Spleen (tissue), 11 donors: Measurements from ENCODE around the gene CA10. TPM values are rescaled to one million over a fixed set of nuclear protein-coding genes. Genes with fewer than 3 reads are reported as not detected.

Source experiments
- DNase-seq: peaks from one replicate; pipeline ENCODE4 v3.0.0-alpha.2; 2020
- H3K27ac ChIP-seq, 8 donors: fragments of 200-600 bp; sonication (generic) in 7 of 8; 1 replicate in 4 of 8; 2 replicates in 4 of 8; pipeline versions ENCODE4 v1.5.0 to v1.8.0; 2016 to 2021; ENCODE audit warnings: inconsistent platforms in 4 of 8, mild to moderate bottlenecking in 4 of 8, moderate library complexity in 1 of 8
- H3K27me3 ChIP-seq, 7 donors: fragments of 200-600 bp; sonication (generic) in 6 of 7; replicated peaks in 1 of 7; 1 replicate in 4 of 7; 2 replicates in 3 of 7; pipeline versions ENCODE4 v1.5.0 to v1.8.0; 2016 to 2021; ENCODE audit warnings: inconsistent platforms in 3 of 7, mild to moderate bottlenecking in 1 of 7
- H3K36me3 ChIP-seq, 6 donors: fragments of 200-600 bp; sonication (generic) in 5 of 6; 1 replicate in 4 of 6; 2 replicates in 2 of 6; pipeline versions ENCODE4 v1.5.0 to v1.8.0; 2016 to 2021; ENCODE audit warnings: inconsistent platforms in 2 of 6
- H3K4me1 ChIP-seq, 6 donors: fragments of 200-600 bp; sonication (generic) in 5 of 6; 1 replicate in 3 of 6; 2 replicates in 3 of 6; pipeline versions ENCODE4 v1.5.0 to v1.8.0; 2016 to 2021; ENCODE audit warnings: inconsistent platforms in 3 of 6
- H3K4me3 ChIP-seq, 8 donors: fragments of 200-600 bp; sonication (generic) in 7 of 8; 1 replicate in 4 of 8; 2 replicates in 4 of 8; pipeline versions ENCODE4 v1.5.0 to v1.8.0; 2016 to 2021; ENCODE audit warnings: inconsistent platforms in 4 of 8, mild to moderate bottlenecking in 4 of 8, moderate library complexity in 2 of 8
- H3K9me3 ChIP-seq, 8 donors: fragments of 200-600 bp; sonication (generic) in 7 of 8; 1 replicate in 4 of 8; 2 replicates in 4 of 8; pipeline versions ENCODE4 v1.5.0 to v1.8.0; 2016 to 2021; ENCODE audit warnings: inconsistent platforms in 4 of 8
- CTCF ChIP-seq, 11 experiments: fragments of 200-600 bp in 7 of 11; fragments of 450-650 bp in 4 of 11; sonication (generic) in 4 of 11; IDR thresholded peaks in 8 of 11; conservative IDR thresholded peaks in 3 of 11; 1 replicate in 7 of 11; 2 replicates in 4 of 11; pipeline versions ENCODE4 v1.4.0 to v1.8.0; 2016 to 2021; ENCODE audit warnings: antibody characterized with exemption in 11 of 11, inconsistent platforms in 4 of 11, mild to moderate bottlenecking in 1 of 11
- POLR2A ChIP-seq, 3 donors: fragments of 450-650 bp; IDR thresholded peaks; one replicate each; pipeline ENCODE4 v1.5.1; 2017; ENCODE audit warnings: antibody characterized with exemption in 3 of 3, mild to moderate bottlenecking in 1 of 3
- POLR2AphosphoS5 ChIP-seq, 3 donors: sonication (generic); formaldehyde crosslinking; IDR thresholded peaks; one replicate each; pipeline ENCODE4 v1.5.1; 2017; ENCODE audit warnings: antibody characterized with exemption in 3 of 3
- WGBS, 5 donors: extraction: QIAGEN DNeasy Blood & Tissue Kit in 3 of 5; methylation state at CpG; one replicate each; pipeline versions ENCODE4 v1.1.5 to v1.1.7; 2013 to 2018; 5-methylcytosine and 5-hydroxymethylcytosine counted together
- intact Hi-C: fragments of 100-400 bp; cut with DNase I; formaldehyde crosslinking; loops from one replicate; pipeline ENCODE4 v1.15.0; 2023; ENCODE audit warnings: low total_unique reads
- polyA plus RNA-seq, 3 donors: library from polyadenylated mRNA; stranded (reverse); fragments of 200-250 nt; gene quantifications; one replicate each; pipeline ENCODE4 v1.2.1, GENCODE V29; 2013
- total RNA-seq, 7 donors: library from RNA; depleted of rRNA in 3 of 7; stranded (reverse); fragments of >200 nt in 3 of 7; fragmentation: NEBNext Ultra II Directional in 4 of 7; extraction: Animal tissue kit (Norgen Biotek cat#: 25700) in 4 of 7; gene quantifications; one replicate each; pipeline versions ENCODE4 v1.1.0 to v1.2.1, GENCODE V29; 2016 to 2021
- donor health status: healthy with polysubstance abuse.
- donor health status: DM: no; HTN: no; CAD: no; lungs with moderate emphysema.
- donor health status: DM: no; HTN: no; CAD: no.
- donor health status: Bipolar disorder and iron deficiency.
- donor health status: healthy.
- donor health status: DM: no; HTN: no; CAD: no.
- donor health status: DM: yes; HTN: yes; CAD: no.

The CA10 gene
- total and polyA plus RNA-seq, 10 donors = 0.19 to 0.22 TPM; not detected in 8

- Histone ChIP-seq H3K27ac (no peak overlapping the region), H3K27me3 (peaks cover 0 to 16% (median 0%) of the 10 kb centered on the region in 7 donors), H3K9me3 (no peaks in the 10 kb centered on the region), H3K4me3 (no peak overlapping the region), H3K36me3 (no peaks in the 10 kb centered on the region), H3K4me1 (no peaks in the 10 kb centered on the region)
- intact Hi-C loops = no loop called here
- no peak for TF ChIP-seq CTCF (IDR thresholded peaks at IDR 0.05 in 8 of 11, conservative IDR thresholded peaks at IDR 0.05 in 3 of 11)
- TF ChIP-seq POLR2A (IDR thresholded peaks at IDR 0.05) = no peak
- no peak for TF ChIP-seq POLR2AphosphoS5 (IDR thresholded peaks at IDR 0.05)
- WGBS, 5 donors = 51 to 71% (median 61%) methylated on average over 3 of the region's 3 CpGs
- DNase-seq = no peak
Measured at GRCh38 chr17:51763058-51763457, 395.5 kb downstream of the CA10 start.

- Histone ChIP-seq H3K36me3 (no peaks in the 10 kb centered on the region), H3K9me3 (no peaks in the 10 kb centered on the region), H3K4me1 (no peaks in the 10 kb centered on the region), H3K27ac (no peak overlapping the region), H3K27me3 (peaks cover 0 to 16% (median 0%) of the 10 kb centered on the region in 7 donors), H3K4me3 (no peak overlapping the region)
- WGBS, 5 donors = 82 to 90% (median 83%) methylated on average over 1 of the region's 1 CpG
- no peak for TF ChIP-seq CTCF (IDR thresholded peaks at IDR 0.05 in 8 of 11, conservative IDR thresholded peaks at IDR 0.05 in 3 of 11)
- intact Hi-C loops = no loop called here
- DNase-seq = no peak
Measured at GRCh38 chr17:51761105-51761504, 397.4 kb downstream of the CA10 start.

DNA sequence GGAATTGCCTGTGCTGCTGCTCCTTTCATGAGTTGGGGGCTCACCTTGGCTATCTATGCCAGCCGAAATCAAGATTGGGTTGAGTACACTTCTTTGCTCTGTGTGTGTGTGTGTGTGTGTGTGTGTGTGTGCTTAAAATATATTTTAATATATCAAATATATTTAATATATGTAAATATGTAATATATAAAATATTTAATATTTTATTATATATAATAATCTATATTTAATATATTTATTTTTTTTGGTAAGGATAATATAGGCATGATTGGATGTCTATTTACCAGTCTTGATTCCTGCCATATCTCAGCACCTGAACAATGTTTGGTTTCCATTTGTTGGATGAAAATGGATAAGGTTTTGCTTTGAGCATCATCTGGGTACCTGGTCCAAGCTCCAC lies 399.3 kb downstream of the CA10 start:
- Histone ChIP-seq H3K4me1 (no peaks in the 10 kb centered on the region), H3K27me3 (peaks cover 0 to 5% (median 0%) of the 10 kb centered on the region in 7 donors), H3K9me3 (no peaks in the 10 kb centered on the region), H3K27ac (no peak overlapping the region), H3K36me3 (no peaks in the 10 kb centered on the region), H3K4me3 (no peak overlapping the region)
- TF ChIP-seq CTCF (IDR thresholded peaks at IDR 0.05 in 8 of 11, conservative IDR thresholded peaks at IDR 0.05 in 3 of 11) = no peak
- TF ChIP-seq POLR2AphosphoS5 (IDR thresholded peaks at IDR 0.05) = no peak
- WGBS, 5 donors = 85 to 100% (median 89%) methylated on average over 1 of the region's 1 CpG
- DNase-seq = no peak
- intact Hi-C loops = no loop called here

GRCh38 chr17:51751072-51751471 lies 407.4 kb downstream of the CA10 start:
- DNase-seq = no peak
- no peak overlapping the region for H3K4me3 ChIP-seq
- no peaks in the 10 kb centered on the region for H3K27me3 ChIP-seq
- WGBS, 5 donors = 44 to 69% (median 57%) methylated on average over 1 of the region's 1 CpG
- TF ChIP-seq POLR2A (IDR thresholded peaks at IDR 0.05) (no peak), CTCF (IDR thresholded peaks at IDR 0.05 in 8 of 11, conservative IDR thresholded peaks at IDR 0.05 in 3 of 11) (no peak), POLR2AphosphoS5 (IDR thresholded peaks at IDR 0.05) (no peak)
- intact Hi-C loops = no loop called here
- H3K9me3 ChIP-seq = no peaks in the 10 kb centered on the region
- H3K27ac ChIP-seq = no peak overlapping the region
- H3K4me1 ChIP-seq = no peaks in the 10 kb centered on the region
- no peaks in the 10 kb centered on the region for H3K36me3 ChIP-seq
